Smooth muscle cell (in vitro differentiated cells): ENCODE data around the gene SPECC1. TPM values are rescaled to one million over a fixed set of nuclear protein-coding genes. Genes with fewer than 3 reads are reported as not detected.
"Not testable (repeated sequence)": the region's sequence is repeated elsewhere in the genome, so short reads cannot be mapped to it uniquely, and the experiment has no call there.

Experiments
- DNase-seq: peaks from one replicate; lab custom pipeline; 2025; ENCODE audit not compliant: unreplicated experiment; lab: John Stamatoyannopoulos, UW
- H2AFZ ChIP-seq: fragments of 200-600 bp; sonication (generic); 2 replicates; pipeline ENCODE4 v1.6.0; 2016; ENCODE audit warnings: antibody characterized with exemption, low read depth, mild to moderate bottlenecking
- H3F3A ChIP-seq: fragments of 200-600 bp; sonication (generic); 2 replicates; pipeline ENCODE4 v1.6.0; 2017; ENCODE audit warnings: antibody characterized with exemption, low read depth
- H3K27ac ChIP-seq: fragments of 200-600 bp; sonication (generic); 2 replicates; pipeline ENCODE4 v1.5.1; 2016; ENCODE audit warnings: low read depth, mild to moderate bottlenecking
- H3K27me3 ChIP-seq: fragments of 200-600 bp; sonication (generic); 2 replicates; pipeline ENCODE4 v1.6.1; 2016; ENCODE audit warnings: low read depth, mild to moderate bottlenecking
- H3K36me3 ChIP-seq: fragments of 200-600 bp; sonication (generic); 2 replicates; pipeline ENCODE4 v1.5.1; 2016; ENCODE audit warnings: low read depth
- H3K4me1 ChIP-seq: fragments of 200-600 bp; sonication (generic); 2 replicates; pipeline ENCODE4 v1.5.1; 2016; ENCODE audit warnings: low read depth
- H3K4me2 ChIP-seq: fragments of 200-600 bp; sonication (generic); 2 replicates; pipeline ENCODE4 v1.6.0; 2016; ENCODE audit warnings: mild to moderate bottlenecking
- H3K4me3 ChIP-seq: fragments of 200-600 bp; sonication (generic); 2 replicates; pipeline ENCODE4 v1.5.1; 2016; ENCODE audit warnings: mild to moderate bottlenecking
- H3K79me2 ChIP-seq: fragments of 200-600 bp; sonication (generic); 2 replicates; pipeline ENCODE4 v1.6.0; 2016; ENCODE audit warnings: low read depth, mild to moderate bottlenecking
- H3K9ac ChIP-seq: fragments of 200-600 bp; sonication (generic); 2 replicates; pipeline ENCODE4 v1.6.0; 2016; ENCODE audit warnings: low read depth
- H3K9me3 ChIP-seq: fragments of 200-600 bp; sonication (generic); replicated peaks from 2 replicates; pipeline ENCODE4 v1.5.1; 2016; ENCODE audit warnings: low read depth
- H4K20me1 ChIP-seq: fragments of 200-600 bp; sonication (generic); 2 replicates; pipeline ENCODE4 v1.6.0; 2016; ENCODE audit warnings: low read depth
- CTCF ChIP-seq: fragments of 200-600 bp; sonication (generic); IDR thresholded peaks from 2 replicates; pipeline ENCODE4 v1.5.1; 2017; ENCODE audit warnings: borderline replicate concordance, mild to moderate bottlenecking, antibody characterized with exemption; ENCODE audit not compliant: insufficient read depth, poor library complexity, severe bottlenecking
- WGBS: methylation state at CpG from one replicate; pipeline ENCODE4 v1.1.7; 2016; ENCODE audit warnings: low lambda C conversion rate; 5-methylcytosine and 5-hydroxymethylcytosine counted together
- polyA plus RNA-seq: library from polyadenylated mRNA; unstranded; fragments of >200 nt; fragmentation: Nextera tagmentation; extraction: Ambion mirVana; gene quantifications from 2 replicates; pipeline ENCODE4 v1.2.1, GENCODE V29; 2016
- total RNA-seq: library from RNA; depleted of rRNA; stranded (reverse); fragments of >200 nt; gene quantifications from 2 replicates; pipeline ENCODE4 v1.2.3, GENCODE V29; 2014

The SPECC1 gene
- total and polyA plus RNA-seq, 2 experiments from 2014 or later = 20.0 to 72.0 TPM

DNA sequence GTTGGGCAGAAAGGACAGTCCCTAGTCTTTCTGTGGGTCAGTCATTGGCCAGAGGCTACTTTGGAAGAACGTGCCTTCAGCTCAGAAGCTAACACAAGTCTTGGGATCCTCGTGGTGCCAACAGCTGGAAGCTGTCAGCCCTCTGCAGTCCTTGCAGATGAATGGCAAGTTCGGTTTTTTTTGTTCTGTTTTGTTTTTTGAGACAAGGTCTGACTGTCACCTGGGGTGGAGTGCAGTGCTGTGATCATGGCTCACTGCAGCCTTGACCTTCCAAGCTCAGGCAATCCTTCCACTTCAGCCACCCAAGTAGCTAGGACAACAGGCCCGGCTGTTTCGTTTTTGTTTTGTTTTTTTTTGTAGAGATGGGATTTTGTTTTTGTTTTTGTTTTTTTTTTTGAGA lies 149.4 kb downstream of the SPECC1 start:
- H4K20me1 ChIP-seq = peaks cover 67% of the 10 kb centered on the region
- H3K79me2 ChIP-seq = peaks cover 74% of the 10 kb centered on the region
- WGBS = 94% methylated on average over 5 of the region's 5 CpGs

DNA sequence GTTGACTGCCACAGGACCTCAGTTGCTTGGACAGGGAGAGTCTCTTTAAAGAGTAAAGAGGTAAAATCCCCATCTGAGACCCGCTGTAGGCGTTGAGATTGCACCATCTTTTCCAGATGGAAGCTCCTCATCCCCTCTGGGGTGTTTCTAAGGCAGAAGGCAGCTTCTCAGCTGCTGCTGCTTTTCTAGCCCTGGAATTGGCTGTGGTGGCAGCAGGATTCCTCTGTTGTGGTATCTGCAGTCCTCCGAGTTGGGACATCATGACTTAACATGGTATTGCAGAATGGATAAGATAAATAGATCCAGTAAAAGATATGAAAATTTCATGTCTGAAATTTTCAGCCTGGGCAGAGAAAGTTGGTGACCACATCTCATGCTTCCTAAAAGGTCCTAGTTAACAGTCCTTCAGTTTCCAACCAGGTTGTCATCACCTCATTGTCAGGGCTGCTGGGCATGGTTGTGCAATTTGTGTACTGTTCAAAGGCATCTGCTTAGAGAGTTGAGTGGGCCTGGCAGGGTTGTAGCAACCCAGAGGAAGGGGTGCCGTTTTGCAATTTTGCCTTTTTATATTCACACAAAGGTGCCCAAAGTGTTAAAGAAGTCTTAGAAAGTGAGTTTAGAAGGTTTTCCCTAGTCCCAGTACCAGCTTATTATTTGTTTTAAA lies 150.4 kb downstream of the SPECC1 start:
- no peak for DNase-seq
- Histone ChIP-seq H4K20me1 (peaks cover 77% of the 10 kb centered on the region), H3K36me3 (no peaks in the 10 kb centered on the region), H3K4me3 (no peak overlapping the region), H3K79me2 (peaks cover 83% of the 10 kb centered on the region), H3K4me1 (no peaks in the 10 kb centered on the region), H3K27ac (no peak overlapping the region), H2AFZ (no peak overlapping the region), H3F3A (peaks cover 7% of the 10 kb centered on the region), H3K27me3 (no peaks in the 10 kb centered on the region), H3K4me2 (no peak overlapping the region), H3K9me3 (no peaks in the 10 kb centered on the region), H3K9ac (no peak overlapping the region)
- TF ChIP-seq CTCF = no peak
- 60% methylated on average over 4 of the region's 4 CpGs for WGBS

More for the DNA sequence above, 149.4 kb downstream of the SPECC1 start:
- H2AFZ ChIP-seq = no peak overlapping the region
- H3K9me3 ChIP-seq = no peaks in the 10 kb centered on the region
- no peak overlapping the region for H3K4me2 ChIP-seq
- TF ChIP-seq CTCF = no peak
- no peaks in the 10 kb centered on the region for H3K4me1 ChIP-seq
- no peak overlapping the region for H3K4me3 ChIP-seq
- H3K27me3 ChIP-seq = no peaks in the 10 kb centered on the region
- H3K9ac ChIP-seq = no peak overlapping the region
- no peak for DNase-seq
- peaks cover 9% of the 10 kb centered on the region for H3F3A ChIP-seq
- H3K36me3 ChIP-seq = no peaks in the 10 kb centered on the region
- H3K27ac ChIP-seq = no peak overlapping the region

DNA sequence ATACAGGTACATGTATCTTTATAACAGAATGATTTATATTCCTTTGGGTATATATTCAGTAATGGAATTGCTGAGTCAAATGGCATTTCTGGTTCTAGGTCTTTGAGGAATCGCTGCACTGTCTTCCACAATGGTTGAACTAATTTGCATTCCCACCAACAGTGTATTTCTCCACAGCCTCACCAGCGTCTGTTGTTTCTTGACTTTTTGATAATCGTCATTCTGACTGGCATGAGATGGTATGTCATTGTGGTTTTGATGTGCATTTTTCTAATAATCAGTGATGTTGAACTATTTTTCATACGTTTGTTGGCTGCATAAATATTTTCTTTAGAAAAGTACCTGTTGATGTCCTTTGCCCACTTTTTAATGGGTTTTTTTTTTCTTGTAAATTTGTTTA lies 156.4 kb downstream of the SPECC1 start:
- not testable (repeated sequence) for H3K36me3 ChIP-seq, H3K4me2 ChIP-seq, H2AFZ ChIP-seq, H3K9me3 ChIP-seq, H3K27me3 ChIP-seq, H3K4me1 ChIP-seq, H3K4me3 ChIP-seq, H3K9ac ChIP-seq, H3K27ac ChIP-seq, H3F3A ChIP-seq, DNase-seq
- 88% methylated on average over 4 of the region's 4 CpGs for WGBS
- peaks cover 98% of the 10 kb centered on the region for H3K79me2 ChIP-seq
- H4K20me1 ChIP-seq = peaks cover 80% of the 10 kb centered on the region

DNA sequence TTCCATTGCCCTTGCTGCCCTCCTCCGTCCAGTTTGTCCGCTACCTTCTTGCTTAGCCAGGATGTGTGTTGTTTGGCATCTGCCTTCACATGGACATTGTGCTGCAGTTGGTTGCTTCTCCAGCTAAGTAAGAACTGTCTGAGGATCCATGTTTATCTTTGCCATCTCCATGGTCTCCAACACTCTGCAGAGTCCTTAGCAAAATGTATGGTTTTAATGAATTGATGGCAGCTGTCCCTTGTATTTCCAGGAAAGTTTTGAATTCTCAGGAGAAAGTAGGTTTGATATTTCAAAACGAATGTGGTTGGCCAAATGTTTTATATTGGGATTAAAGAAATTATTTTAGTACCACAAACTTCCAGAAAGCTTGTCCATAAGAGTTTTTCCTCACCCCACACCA lies 160.9 kb downstream of the SPECC1 start:
- Histone ChIP-seq H3K4me1 (peaks cover 20% of the 10 kb centered on the region), H3K27me3 (no peaks in the 10 kb centered on the region), H4K20me1 (peaks cover 60% of the 10 kb centered on the region), H3K4me3 (no peak overlapping the region), H3F3A (no peaks in the 10 kb centered on the region), H3K4me2 (no peak overlapping the region), H3K27ac (no peak overlapping the region), H3K79me2 (peaks cover 89% of the 10 kb centered on the region), H3K9me3 (no peaks in the 10 kb centered on the region), H3K36me3 (no peaks in the 10 kb centered on the region), H3K9ac (no peak overlapping the region), H2AFZ (no peak overlapping the region)
- WGBS = 91% methylated on average over 3 of the region's 3 CpGs
- TF ChIP-seq CTCF = no peak
- no peak for DNase-seq
